NCI-H1105 treated with DMSO at 0.1 percent for 48 hours (cell line): Measurements from ENCODE around the gene ACTR6.
A peak's percentile ranks its signal among the peaks of the same experiment; 100 is the strongest.
"Not testable (repeated sequence)": the region's sequence is repeated elsewhere in the genome, so short reads cannot be mapped to it uniquely, and the experiment has no call there.

Source experiments
- DNase-seq: peaks from one replicate; lab custom pipeline; 2025; lab: John Stamatoyannopoulos, UW

Gene ACTR6

DNA sequence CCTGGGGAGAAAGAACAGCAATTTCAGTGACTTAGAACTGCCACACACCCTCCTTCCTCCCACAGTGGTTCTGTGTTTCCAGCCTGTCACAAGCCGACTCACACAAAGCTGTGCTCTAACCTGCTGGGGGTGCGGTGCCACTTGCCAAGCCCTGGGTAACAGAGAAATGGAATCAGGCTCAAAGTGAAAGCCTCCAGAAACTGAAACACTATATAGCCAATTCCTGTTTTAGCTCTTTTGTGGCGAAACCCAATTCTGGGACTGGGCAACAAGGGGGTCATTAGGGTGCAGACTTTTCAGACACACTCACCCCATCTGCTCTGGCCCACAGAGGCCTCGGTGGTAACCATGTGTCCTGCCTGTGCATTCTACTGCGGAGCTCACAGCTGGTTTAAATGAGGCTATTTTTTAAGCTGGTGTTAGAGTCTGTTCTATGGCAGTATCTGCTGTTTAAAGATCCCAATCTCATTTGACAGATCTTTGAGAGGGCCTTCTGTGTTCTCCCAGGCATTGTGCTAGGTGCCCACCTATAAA, 15.2 kb upstream of the ACTR6 start:
- no peak for DNase-seq

DNA sequence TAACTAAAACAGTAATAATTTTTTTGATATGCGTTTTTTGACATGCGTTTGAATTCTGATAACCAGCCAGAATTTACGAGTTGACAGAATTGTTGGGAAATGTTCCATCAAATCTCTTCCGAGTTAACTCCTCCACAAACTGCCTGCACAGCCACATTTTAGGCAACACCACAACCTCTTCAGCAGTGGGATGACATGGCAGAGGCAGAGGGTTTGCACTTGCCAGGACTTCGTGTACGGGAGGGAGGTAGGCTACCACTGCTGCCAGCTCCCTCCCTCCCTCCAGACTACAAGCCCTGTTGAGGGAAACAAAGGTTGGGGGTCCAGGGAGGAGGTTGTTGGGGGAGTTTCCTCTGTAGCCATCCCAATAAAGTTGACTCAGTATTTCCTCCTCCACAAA, 14.5 kb upstream of the ACTR6 start:
- DNase-seq, result no peak

DNA sequence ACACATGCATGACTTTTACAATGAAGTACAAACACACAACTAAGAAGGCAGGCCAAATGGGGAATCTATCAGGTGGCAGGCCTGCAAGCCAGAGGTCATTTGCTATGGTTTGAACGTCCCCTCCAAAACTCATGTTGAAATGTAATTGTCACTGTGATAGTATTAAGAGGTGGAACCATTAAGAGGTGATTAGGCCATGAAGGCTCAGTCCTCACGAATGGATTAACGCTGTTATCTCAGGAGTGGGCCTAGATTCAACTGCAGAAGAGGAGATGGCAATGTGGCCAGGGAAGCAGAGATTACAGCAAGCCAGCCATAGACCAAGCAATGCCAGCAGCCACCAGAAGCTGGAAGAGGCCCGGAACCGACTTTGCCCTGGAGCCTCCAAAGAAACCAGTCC, 13.5 kb upstream of the ACTR6 start:
- no peak for DNase-seq

DNA sequence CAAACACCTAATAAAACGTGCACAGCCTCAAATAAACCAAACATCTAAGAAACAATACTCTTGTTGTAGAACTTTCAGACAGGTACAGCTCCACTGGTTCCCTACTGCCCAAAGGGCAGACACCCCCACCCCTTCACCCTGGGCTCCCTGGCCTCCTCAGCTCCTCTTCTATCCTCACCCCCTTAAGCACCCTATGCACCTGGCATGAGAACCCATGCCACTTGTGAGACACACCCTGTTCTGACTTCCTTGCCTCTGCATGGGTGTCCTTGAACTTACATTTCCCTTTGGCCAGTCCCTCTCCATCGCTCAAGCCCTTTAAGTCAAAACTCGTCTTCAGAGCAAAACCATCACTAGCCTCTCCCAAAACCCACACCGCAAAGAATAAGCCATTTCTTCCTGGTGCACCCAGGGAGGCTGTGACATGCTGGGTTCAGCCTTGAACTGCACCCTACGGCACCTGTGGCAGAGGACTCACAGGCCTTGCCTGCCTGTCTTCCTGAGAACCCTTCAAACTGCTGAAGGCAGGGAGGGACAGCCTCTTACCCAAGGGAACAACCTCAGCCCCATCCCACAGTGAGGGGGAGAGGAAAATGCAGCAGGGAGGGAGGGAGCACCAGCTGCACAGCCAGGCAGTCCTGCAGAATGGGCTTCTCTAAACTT, 12.6 kb upstream of the ACTR6 start:
- no peak for DNase-seq

DNA sequence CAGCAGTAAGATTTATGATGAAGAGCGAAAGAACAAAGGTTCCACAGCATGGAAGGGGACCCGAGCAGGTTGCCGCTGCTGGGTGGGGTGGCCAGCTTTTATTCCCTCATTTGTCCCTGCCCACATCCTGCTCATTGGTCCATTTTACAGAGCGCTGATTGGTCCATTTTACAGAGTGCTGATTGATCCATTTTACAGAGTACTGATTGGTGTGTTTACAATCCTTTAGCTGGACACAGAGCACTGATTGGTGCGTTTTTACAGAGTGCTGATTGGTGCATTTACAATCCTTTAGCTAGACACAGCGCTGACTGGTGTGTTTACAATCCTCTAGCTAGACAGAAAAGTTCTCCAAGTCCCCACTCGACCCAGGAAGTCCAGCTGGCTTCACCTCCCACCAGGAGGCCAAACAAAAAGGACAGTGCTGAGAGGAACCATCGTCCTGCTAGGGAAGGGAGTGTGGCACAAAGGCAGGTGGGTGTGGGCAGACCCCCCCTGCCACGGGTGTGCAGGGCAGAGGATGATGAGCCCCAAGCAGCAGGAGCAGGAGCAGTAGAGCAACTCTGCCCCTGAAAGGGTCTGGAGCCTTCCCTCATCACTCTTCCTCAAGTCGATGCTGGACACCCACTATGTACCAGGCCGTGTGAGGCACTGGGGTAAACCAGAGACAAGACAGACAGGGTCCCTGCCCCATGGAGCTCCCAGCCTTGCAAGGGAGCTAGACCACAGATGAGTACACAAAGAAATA, 11.6 kb upstream of the ACTR6 start:
- DNase-seq, result not testable (repeated sequence)

DNA sequence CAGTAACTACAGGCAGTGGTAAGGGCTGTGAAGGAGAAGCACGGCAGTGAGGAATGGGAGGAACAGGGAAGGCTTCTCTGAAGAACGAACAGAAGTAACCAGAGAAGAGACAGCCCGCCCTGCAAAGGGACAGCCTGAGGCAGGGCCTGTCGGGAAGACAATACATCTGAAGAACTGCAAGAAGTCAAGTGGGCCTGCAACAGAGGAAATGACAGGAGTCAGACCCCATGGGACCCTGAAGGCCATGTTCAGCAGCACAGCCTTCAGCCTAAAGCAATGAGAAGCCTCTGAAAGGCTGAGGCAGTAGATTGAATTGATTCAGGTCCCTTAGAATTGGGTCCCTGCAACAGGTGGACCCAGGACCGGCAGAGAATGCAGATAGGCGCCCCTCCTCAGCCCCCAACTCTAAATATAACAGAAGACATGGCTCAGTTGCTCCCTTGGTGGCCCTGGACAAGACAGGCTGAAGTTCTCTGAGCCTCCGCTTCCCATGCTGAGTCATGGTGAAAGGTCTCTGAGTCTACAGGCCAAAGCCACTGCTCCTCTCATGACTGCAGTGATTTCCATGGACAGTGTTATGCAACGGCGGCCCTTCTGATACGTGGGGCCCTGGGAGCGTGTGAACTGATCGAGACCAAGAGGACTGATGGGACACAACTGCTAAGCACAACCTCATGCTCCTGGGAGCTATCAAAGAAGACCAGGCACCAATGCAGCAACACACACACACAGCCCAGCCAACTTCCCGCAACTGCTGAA, 10.8 kb upstream of the ACTR6 start:
- no peak for DNase-seq

DNA sequence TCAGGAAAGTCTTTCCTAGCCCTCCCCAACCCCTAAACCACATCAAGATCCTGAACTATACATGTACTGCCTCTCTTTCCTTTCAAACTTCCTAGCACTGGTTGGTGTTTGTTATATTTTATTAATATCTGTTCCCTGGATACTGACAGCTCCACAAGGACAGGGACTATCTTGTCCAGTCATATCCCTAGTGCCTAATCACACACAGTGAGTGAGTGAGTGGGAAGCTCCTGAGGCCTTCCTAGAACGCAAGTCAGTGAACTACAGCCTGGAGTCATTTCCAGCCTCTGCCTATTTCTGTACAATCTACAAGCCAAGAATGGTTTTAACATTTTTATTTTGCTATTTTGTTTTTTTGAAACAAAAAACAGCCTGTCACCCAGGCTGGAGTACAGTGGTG, 7.5 kb upstream of the ACTR6 start:
- no peak for DNase-seq

DNA sequence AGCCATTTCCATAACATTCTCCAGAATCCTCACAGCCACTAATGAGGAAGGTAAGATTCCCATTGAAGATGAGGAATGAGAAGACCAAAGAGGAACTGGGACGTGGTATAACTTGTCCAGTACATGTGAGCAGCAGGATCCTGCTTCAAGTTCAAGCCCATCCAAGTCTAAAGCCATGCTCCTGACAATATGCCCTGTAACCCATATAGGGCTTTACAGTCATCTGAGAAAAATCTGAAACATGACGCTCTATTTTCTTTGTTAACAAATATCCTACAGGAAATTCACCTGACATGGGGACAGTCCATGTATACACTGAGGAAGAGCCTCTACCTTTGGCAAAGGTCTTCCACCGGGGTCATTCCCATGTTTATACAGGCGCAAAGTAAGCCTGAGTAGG, 3.1 kb upstream of the ACTR6 start:
- DNase-seq, result no peak

DNA sequence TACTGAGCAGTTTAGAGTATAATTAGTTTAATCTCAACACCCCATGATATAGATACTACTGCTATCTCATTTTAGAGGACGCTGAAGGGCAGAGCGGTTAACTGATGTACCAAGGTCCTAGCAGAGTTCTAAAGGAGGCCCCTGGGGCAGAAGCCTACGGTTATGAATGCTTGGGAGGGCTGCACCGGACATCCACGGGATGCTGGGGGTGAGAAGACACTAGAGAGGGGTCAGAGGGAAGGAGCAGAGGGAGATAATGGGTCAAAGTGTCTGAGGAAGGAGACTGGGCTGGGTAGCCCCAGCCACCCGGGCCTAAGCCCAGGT, 1.6 kb upstream of the ACTR6 start:
- peak; percentile 16 for DNase-seq

DNA sequence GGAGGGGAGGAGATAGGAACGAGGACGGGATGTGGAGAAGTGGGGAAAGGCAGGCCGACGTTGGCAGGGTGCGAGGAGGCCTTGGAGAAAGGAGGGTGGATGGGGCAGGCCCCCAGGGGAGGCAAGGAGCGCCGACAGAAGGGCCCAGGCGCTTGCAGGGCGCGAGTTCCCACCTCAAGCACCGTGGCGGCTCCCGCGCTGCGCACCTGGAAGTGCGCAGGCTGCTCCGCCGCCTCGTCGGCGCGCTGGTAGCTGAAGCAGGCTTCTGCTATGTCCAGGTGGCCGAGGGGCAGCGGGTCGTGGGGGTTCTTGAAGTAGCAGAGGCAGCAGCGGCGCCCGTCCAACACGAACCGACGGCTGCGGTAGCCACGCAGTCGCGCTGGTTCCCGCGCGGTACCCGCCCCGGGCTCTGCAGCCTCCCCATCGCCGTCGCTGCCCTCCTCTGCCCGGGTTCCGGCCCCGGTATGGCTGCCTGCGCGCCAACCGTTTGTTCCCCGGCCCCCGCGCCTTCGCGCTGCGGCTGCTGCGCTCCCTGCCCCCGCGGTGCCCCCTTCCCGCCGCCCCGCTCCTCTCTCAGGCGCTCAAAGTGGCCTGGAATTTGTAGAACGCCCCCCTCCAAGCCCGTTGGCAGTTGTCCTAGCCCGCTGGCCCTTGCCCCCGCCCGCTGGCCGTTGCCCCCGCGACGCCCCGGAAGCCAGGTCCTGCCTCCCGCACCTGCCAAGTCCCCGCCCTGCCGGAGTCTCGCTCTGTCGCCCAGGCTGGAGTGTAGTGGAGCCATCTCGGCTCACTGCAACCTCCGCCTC, 1.1 kb upstream of the ACTR6 start:
- DNase-seq, result peak; percentile 91

DNA sequence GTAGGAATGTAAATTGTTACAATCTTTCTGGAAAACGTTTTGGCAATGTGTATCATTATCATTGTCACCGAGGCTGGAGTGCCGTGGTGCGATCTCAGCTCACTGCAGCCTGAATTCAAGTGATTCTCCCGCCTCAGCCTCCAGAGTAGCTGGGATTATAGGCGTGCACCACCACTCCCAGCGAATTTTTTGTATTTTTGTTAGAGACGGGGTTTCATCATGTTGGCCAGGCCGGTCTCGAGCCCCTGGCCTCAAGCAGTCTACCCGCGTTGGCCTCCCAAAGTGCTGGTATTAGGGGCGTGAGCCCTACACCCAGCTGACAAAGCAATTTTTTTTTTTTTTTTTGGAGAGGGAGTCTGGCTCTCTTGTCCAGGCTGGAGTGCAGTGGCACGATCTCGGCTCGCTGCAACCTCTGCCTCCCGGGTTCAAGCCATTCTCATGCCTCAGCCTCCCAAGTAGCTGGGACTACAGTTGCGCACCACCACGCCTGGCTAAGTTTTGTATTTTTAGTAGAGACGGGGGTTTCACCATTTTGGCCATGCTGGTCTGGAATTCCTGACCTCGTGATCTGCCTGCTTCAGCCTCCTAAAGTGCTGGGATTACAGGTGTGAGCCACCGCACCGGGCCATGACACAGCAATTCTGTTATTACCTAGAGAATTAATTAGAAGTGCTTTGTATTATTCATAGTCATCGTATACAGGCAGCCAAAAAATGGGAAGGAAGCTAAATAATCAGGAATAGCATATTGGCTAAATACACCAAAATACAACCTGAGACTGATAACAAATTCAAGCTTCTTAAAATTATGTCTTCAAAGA, 1.2 kb downstream of the ACTR6 start:
- no peak for DNase-seq

DNA sequence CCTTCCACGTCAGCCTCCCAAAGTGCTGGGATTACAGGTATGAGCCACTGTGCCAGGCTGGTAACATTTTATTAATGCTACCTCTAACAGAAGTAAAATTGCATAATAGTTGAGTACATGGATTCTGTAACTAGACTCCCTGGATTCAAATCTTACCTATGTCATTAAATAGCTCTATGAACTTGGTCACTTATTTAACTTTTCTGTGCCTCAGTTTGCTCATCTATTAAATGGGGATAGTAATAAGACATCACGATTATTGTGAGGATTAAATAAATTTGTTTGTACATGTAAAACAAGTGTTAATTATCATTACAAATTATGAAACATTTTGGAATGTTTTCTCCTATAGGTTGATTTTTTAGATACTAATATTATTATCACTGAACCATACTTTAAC, 6.7 kb downstream of the ACTR6 start:
- no peak for DNase-seq

DNA sequence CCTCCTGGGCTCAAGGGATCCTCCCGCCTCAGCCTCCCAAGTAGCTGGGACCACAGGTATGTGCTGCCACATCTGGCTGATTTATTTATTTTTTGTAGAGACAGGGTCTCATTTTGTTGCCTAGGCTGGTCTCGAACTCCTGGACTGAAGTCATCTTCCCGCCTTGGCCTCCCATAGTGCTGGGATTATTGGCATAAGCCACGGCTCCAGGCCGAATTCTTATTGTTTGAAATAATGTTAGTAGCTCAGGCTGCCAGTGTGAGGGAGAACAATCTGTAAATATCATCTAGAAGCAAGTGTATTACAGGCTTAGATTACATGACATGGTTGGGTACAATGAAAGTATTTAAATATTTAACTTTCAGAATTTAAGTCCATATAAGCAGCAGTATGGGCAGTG, 8.2 kb downstream of the ACTR6 start:
- no peak for DNase-seq

DNA sequence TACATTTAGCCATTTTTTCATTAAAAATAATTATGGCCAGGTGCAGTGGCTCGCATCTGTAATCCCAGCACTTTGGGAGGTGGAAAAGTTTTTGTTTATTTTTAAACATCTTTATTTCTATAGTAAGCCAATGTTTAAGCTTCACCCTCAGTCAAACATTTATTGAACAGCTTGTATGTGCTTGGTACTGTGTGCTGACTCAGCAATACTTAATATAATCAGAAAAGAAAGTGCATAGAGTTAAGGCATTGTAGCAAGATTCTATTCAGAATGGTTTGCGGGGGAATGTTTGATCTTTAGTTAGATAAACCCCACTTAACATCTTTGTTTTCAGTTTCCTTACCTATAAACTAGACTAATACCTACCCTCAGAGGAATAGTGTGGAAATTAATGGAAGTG, 11.1 kb downstream of the ACTR6 start:
- no peak for DNase-seq

DNA sequence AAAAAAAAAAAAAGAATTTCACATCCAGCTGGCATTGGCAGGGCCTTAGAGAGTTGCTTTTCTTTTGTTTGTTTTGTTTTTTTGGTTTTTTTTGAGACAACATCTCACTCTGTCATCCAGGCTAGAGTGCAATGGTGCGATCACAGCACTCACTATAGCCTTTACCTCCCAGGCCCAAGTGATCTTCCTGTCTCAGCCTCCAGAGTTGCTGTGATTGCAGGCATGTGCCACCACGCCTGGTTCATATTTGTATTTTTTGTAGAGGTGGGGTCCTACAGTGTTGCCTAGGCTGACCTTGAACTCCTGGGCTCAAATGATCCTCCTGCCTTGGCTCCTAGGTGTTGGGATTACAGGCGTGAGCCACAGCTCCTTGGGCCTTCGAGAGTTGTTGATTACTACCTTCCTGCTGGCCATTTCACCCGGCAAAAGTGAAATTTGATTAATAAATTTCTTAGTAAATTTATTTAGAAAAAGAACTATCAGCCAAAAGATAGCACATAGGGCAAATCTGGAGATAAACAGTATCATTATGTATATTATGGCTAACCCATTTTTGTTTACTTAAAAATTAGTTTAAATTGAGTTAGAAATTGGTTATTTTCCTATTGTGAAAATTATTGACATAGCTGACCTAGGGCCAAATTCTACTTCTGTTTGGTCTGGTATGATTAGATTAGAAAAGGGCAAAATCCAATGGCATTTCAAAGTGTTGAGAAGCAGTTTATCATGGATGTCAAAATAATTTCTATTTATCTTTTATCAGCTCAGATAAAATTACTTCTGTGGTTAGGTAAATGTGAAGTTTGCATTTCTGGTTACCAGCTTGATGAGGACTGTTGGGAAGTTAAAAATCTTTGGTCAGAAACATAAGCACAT, 12.6 kb downstream of the ACTR6 start:
- no peak for DNase-seq

DNA sequence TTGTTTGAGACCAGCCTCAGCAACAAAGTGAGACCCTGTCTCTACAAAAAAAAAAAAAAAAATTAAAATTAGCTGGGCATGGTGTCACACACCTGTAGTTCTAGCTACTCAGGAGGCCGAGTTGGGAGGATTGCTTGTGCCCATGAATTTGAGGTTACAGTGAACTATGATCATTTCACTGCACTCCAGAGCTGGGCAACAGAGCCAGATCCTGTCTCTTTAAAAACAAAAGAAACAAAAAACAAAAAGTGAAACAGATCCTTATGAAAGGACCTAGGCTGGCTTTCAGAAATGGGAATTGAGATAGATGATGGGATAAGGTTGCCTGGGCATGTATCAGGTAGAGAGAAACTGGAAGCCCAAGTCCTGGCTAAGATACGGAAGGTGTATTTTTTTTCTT, 13.9 kb downstream of the ACTR6 start:
- DNase-seq, result no peak

DNA sequence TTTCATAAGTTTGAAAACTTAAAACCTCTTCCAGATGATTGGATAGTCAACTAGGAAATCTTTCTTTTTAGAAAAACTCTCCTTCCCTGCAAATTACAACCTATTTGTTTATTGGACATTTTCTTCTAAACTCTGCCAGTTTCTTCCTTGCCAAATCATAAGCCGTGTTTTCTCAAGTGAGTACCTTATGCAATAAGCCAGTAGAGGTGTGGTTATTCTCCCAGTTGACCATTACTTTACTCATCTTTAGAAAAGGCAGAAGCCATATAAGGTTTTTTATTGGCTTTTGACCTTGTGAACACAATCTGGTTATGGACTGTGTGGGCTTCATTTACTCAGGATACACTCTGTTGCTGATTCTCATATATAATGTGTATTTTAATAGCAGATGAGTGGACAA, 14.6 kb downstream of the ACTR6 start:
- no peak for DNase-seq

DNA sequence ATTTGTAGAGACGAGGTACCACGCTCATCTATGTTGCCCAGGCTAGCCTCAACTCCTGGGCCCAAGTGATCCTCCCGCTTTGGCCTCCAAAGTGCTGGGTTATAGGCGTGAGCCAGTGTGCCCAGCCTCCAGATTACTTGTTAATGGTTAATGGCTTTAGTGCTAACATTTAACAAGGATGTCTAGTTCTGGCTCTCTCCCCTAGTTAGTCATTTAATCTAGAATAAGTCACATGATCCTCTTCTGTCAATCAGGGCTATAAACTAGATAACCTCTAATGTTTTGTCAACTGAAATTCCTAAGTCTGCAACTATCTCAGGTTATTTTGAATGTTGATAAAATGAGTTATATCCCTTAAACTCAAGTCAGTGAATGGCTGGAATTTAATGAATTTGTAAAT, 15.7 kb downstream of the ACTR6 start:
- DNase-seq, result no peak

DNA sequence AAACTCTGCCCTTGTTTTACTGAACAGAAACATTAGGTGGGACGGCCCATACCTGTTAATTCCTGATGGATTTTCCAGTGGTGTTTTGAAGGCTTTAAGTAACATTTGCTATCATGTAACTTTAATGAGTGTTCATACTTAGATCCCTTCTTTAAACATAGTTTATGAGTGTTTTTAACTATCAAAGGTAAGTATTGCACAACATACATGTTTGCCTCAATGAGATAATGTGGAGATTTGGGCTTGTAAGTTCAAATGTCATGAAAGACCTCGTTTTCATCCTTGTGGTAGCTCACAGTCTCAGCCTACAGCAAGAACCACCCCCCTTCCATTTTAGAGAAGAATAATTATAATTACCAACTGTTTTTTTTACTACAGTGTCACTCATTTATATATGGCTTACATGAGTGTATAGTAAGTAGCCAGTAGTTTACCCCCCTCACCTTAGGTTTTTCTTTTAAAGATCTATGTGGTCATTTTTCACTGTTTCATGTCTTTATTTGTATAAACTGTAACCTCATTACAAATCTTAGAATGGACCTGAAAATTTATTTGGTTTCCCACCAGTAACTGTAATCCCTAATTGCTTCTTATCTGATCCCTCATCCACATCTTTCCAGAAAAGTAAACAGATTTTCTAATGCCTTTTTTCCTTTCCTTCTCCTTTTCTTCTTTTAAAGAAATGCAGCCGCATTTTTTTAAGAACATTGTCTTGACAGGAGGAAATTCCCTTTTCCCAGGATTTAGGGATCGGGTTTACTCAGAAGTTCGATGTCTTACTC, 18.9 kb downstream of the ACTR6 start:
- DNase-seq, result no peak

DNA sequence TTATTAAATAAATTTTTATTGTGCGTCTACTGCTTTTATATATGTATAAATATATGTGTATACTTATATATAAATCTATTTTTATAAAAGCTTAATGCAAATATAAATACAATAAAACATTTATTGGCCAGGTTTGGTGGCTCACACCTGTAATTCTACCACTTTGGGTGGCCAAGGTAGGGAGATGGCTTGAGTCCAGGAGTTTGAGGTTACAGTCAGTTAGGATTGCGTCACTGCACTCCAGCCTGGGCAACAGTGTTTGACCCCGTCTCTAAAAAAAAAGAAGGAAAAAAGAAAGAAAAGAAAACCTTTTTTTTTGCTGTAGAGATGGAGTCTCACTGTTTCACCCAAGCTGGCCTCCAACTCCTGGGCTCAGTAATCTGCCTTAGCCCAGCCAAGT, 20.9 kb downstream of the ACTR6 start:
- DNase-seq, result no peak
